HEK293T (cell line): ENCODE measurements around the gene NCKAP5L.

ENCODE experiments used
- ELF4 ChIP-seq: fragments of 450-650 bp; IDR thresholded peaks from 2 replicates; pipeline ENCODE4 v1.6.1; 2017; ENCODE audit warnings: antibody characterized with exemption
- NFRKB ChIP-seq: fragments of 450-650 bp; IDR thresholded peaks from 2 replicates; pipeline ENCODE4 v1.6.1; 2016; ENCODE audit warnings: mild to moderate bottlenecking, moderate library complexity
- SP1 ChIP-seq: fragments of 450-650 bp; IDR thresholded peaks from 2 replicates; pipeline ENCODE4 v1.6.1; 2017

GRCh38 chr12:49809381-49809905 lies 18.8 kb downstream of the NCKAP5L start:
- TF ChIP-seq NFRKB (no peak), ELF4 (no peak), SP1 (no peak)
